HG02981 (cell line): Measurements from ENCODE around the gene POGK.

Experiments
- ATAC-seq: cut with Tn5 transposase; IDR thresholded peaks from one replicate; pipeline ENCODE4 v1.9.1; 2021; ENCODE audit warnings: mild to moderate bottlenecking, moderate library complexity; ENCODE audit not compliant: unreplicated experiment

Gene POGK

DNA sequence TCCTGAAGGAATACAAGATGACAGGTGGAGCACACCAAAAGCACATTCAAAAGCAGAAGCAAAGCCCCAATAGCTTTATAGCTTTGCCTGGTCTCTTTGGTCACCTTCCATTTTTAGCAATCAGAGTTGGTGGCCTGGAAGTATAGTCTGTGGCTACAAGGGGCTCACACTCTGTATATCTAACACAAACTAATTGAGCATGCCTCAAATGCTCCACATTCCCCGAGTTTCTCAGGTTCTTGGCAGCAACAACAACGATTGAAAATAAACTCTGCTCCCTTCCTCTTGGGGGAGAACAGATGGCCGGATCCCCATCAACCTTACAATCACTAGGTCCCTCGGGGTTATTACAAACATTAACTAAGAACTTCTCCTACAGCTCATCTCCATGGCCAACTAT, 61.7 kb downstream of the POGK start:
- no peak for ATAC-seq

DNA sequence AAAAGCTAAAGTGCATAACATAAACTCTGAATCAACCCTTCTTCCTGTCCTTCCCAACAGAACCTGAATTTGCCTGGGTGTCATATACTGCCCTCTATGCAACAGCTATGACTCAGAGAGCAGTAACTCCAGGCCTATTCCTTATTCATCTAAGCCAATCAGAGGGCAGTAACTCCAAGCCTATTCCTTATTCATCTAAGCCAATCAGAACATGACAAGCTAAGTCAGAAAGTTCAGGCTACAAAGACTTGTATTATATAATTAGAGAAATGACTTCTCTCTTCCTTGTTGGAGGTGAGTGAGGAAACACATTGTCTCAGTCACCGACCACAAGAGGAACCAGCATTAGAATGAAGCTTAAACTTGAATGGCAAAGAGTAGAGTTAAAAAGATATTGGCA, 63.0 kb downstream of the POGK start:
- ATAC-seq, result no peak

DNA sequence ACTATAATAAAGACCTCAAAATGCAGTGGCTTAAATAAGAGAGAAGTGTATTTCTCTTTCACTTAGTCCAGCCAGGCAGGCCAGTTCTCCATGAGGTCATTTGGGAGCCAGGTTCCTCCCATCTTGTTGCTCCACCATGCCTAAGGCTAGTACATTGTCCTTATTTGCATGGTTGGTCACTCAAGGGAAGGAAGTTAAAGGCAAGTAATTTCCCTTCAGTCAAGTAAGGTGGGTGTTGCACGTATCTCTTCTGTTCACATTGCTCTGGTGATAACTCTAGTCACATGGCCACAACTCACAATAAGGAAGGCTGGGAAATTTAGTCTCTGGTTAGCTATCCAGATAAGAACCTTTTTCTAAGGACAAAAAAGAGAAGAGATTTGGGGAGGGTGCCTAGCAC, 64.0 kb downstream of the POGK start:
- ATAC-seq, result no peak

DNA sequence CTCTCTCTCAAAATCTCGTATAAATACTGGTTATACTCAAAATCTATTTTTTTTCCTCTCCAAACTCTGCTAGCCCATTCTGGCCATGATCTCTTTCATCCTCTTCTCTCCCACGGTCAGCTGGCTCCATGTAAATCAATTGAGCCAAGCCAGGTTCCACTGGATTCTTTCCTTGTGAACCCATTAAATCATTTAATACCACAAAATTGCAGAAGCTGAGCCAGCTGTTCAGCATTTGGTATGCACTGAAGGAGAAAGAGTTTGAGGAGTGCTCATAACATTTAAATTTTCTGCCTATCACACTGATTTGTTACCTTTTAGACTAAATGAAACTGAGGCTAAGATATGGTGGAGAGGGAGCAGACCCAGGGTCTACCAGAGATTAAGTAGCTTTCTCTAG, 65.9 kb downstream of the POGK start:
- ATAC-seq, result no peak

DNA sequence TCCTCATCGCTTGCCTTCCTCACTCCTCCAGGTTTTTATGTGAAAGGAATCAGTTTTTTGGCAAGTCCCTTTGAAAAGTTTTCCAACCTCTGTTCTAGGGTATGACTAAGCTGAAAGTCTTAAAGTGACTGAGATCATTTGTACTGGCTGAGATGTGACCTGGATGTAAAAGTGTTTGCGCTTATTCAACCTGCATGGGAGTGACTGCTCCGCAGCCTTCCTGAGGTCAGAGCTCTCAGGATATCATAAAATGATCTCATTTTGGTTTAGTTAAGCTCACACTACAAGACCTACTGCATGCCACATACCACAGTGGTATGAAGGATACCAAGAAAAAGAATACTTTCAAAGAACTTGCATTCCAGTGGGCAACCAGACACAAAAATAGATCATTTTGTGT, 66.6 kb downstream of the POGK start:
- ATAC-seq, result no peak
